Karpas-422 (cell line): Measurements from ENCODE around the gene SLC1A2. TPM values are rescaled to one million over a fixed set of nuclear protein-coding genes. Genes with fewer than 3 reads are reported as not detected.

ENCODE experiments used
- DNase-seq: peaks from one replicate; pipeline ENCODE4 v3.0.0-alpha.2; 2015
- H2AFZ ChIP-seq: fragments of 200-600 bp; sonication (generic); 2 replicates; pipeline ENCODE4 v1.6.1; 2014; ENCODE audit warnings: antibody characterized with exemption, low read length, mixed read lengths
- H3K27ac ChIP-seq: fragments of 200-600 bp; sonication (generic); 2 replicates; pipeline ENCODE4 v1.5.1; 2014; ENCODE audit warnings: mild to moderate bottlenecking, low read length, moderate library complexity
- H3K27me3 ChIP-seq: fragments of 200-600 bp; sonication (generic); 2 replicates; pipeline ENCODE4 v1.6.1; 2014; ENCODE audit warnings: low read length, mixed read lengths
- H3K36me3 ChIP-seq: fragments of 200-600 bp; sonication (generic); 2 replicates; pipeline ENCODE4 v1.6.1; 2014; ENCODE audit warnings: low read length, mixed read lengths; ENCODE audit not compliant: insufficient read depth
- H3K4me1 ChIP-seq: fragments of 200-600 bp; sonication (generic); 2 replicates; pipeline ENCODE4 v1.6.1; 2014; ENCODE audit warnings: mild to moderate bottlenecking, low read length, mixed read lengths
- H3K4me2 ChIP-seq: fragments of 200-600 bp; sonication (generic); 2 replicates; pipeline ENCODE4 v1.6.1; 2014; ENCODE audit warnings: low read length, low read depth, mild to moderate bottlenecking; ENCODE audit not compliant: poor library complexity, severe bottlenecking
- H3K4me3 ChIP-seq: fragments of 200-600 bp; sonication (generic); 2 replicates; pipeline ENCODE4 v1.5.1; 2014; ENCODE audit warnings: mild to moderate bottlenecking, antibody characterized with exemption, low read length, mixed read lengths
- H3K79me2 ChIP-seq: fragments of 200-600 bp; sonication (generic); 2 replicates; pipeline ENCODE4 v1.6.1; 2014; ENCODE audit warnings: mild to moderate bottlenecking, low read length, mixed read lengths
- H3K9ac ChIP-seq: fragments of 200-600 bp; sonication (generic); 2 replicates; pipeline ENCODE4 v1.6.0; 2014; ENCODE audit warnings: low read length
- H3K9me2 ChIP-seq: fragments of 200-600 bp; sonication (generic), shearing (Covaris generic); replicated peaks from 2 replicates; pipeline ENCODE4 v1.6.0; 2014; ENCODE audit warnings: mild to moderate bottlenecking, low read length, moderate library complexity; ENCODE audit not compliant: insufficient read depth
- H3K9me3 ChIP-seq: fragments of 300-700, 200-600 bp; sonication (generic); 2 replicates; pipeline ENCODE4 v1.6.1; 2014; ENCODE audit warnings: low read length, mixed read lengths
- H4K20me1 ChIP-seq: fragments of 200-600 bp; sonication (generic); 2 replicates; pipeline ENCODE4 v1.6.1; 2014; ENCODE audit warnings: mild to moderate bottlenecking, antibody characterized with exemption, low read length, low read depth; ENCODE audit not compliant: insufficient read depth
- total RNA-seq: library from RNA; depleted of rRNA; stranded (reverse); fragments of >200 nt; shearing (Covaris generic); gene quantifications from 2 replicates; pipeline ENCODE4 v1.2.3, GENCODE V29; 2014; ENCODE audit warnings: low replicate concordance

Gene SLC1A2
- total RNA-seq, 1 experiment from 2014 or later: not detected

DNA sequence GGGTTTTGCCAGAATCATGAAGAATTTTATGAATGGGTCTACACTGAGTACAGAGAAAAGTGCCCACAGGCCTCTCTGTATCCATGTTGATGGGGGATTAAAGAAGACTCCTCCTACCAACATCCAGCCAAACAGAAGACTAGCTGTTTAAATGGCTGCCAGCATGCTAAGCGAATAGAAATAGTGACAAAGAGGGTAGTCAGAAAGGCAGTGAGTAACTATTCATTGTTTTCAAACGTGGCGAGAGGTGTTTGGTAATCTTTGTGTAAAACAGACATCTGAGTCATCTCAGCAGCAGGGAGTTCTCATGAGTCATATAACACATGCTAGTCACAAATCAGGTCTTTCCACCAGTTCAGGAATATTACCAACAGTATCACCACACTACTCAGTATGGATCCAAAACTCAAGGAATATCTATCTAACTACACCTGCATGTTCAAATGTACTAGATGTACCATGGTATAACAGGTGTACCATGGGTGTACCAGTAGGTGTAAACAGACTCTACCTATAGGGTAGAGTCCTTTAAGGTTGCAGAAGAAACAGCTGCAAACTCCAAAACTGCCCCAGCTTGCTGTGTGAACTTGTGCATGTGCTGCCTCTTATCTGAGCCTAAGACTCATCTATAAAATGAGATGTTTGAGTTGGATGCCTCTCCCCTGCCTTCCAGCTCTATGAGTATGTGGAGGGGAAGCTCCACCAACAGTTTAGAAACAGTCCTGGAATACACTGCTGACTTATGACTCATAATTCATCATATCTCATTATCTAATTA lies 82.0 kb downstream of the SLC1A2 start:
- H3K9ac ChIP-seq: no peak overlapping the region

GRCh38 chr11:35336726-35337125 lies 82.6 kb downstream of the SLC1A2 start:
- Histone ChIP-seq H3K79me2 (no peaks in the 10 kb centered on the region), H2AFZ (no peak overlapping the region), H3K27me3 (no peaks in the 10 kb centered on the region), H3K9ac (no peak overlapping the region), H3K9me3 (no peaks in the 10 kb centered on the region), H3K4me2 (no peak overlapping the region), H3K9me2 (no peaks in the 10 kb centered on the region), H4K20me1 (no peaks in the 10 kb centered on the region), H3K27ac (no peak overlapping the region), H3K4me1 (no peaks in the 10 kb centered on the region), H3K4me3 (no peak overlapping the region), H3K36me3 (no peaks in the 10 kb centered on the region)
- DNase-seq: no peak

More for the DNA sequence above, 82.0 kb downstream of the SLC1A2 start:
- no peaks in the 10 kb centered on the region for H3K79me2 ChIP-seq
- H3K4me2 ChIP-seq: no peak overlapping the region
- no peak overlapping the region for H3K4me3 ChIP-seq
- no peak for DNase-seq
- no peak overlapping the region for H2AFZ ChIP-seq
- H3K4me1 ChIP-seq: no peaks in the 10 kb centered on the region
- no peak overlapping the region for H3K27ac ChIP-seq
- no peaks in the 10 kb centered on the region for H3K9me3 ChIP-seq
- H3K27me3 ChIP-seq: no peaks in the 10 kb centered on the region
- H4K20me1 ChIP-seq: no peaks in the 10 kb centered on the region
- no peaks in the 10 kb centered on the region for H3K36me3 ChIP-seq
- no peaks in the 10 kb centered on the region for H3K9me2 ChIP-seq

GRCh38 chr11:35335226-35335625 lies 84.1 kb downstream of the SLC1A2 start:
- no peaks in the 10 kb centered on the region for H4K20me1 ChIP-seq
- no peaks in the 10 kb centered on the region for H3K36me3 ChIP-seq
- H3K27me3 ChIP-seq: no peaks in the 10 kb centered on the region
- DNase-seq: no peak
- no peak overlapping the region for H3K4me2 ChIP-seq
- no peaks in the 10 kb centered on the region for H3K4me1 ChIP-seq
- no peak overlapping the region for H2AFZ ChIP-seq
- H3K27ac ChIP-seq: no peak overlapping the region
- no peak overlapping the region for H3K4me3 ChIP-seq
- H3K9ac ChIP-seq: no peak overlapping the region
- H3K9me2 ChIP-seq: no peaks in the 10 kb centered on the region
- H3K79me2 ChIP-seq: no peaks in the 10 kb centered on the region
- no peaks in the 10 kb centered on the region for H3K9me3 ChIP-seq

- Histone ChIP-seq H4K20me1 (no peaks in the 10 kb centered on the region), H3K9ac (no peak overlapping the region), H3K36me3 (no peaks in the 10 kb centered on the region), H3K9me3 (no peaks in the 10 kb centered on the region), H3K4me1 (no peaks in the 10 kb centered on the region), H3K4me2 (no peak overlapping the region), H3K79me2 (no peaks in the 10 kb centered on the region), H3K27me3 (no peaks in the 10 kb centered on the region), H3K9me2 (no peaks in the 10 kb centered on the region), H3K27ac (no peak overlapping the region), H3K4me3 (no peak overlapping the region), H2AFZ (no peak overlapping the region)
- no peak for DNase-seq
These were observed 84.8 kb downstream of the SLC1A2 start for GRCh38 chr11:35334385-35335090.

DNA sequence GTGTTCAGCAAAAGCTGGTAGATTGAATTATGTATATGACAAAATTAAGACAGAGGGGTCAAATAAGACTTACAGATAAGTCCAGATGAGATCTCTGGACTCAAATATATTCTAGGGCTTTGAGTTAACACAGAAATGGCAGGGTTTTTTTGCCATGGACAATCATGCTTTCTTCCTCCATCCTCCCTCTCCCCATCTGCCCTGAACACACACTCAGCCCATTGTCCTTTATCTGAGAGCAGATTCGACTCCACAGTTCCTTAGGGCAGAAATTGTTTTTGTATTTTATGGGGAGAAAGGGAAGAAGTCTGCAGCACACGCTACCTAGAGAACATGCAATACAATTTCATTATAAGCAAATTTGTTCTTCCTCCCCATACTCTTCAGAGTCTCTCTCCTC lies 86.8 kb downstream of the SLC1A2 start:
- Histone ChIP-seq H3K4me1 (no peaks in the 10 kb centered on the region), H3K4me3 (no peak overlapping the region), H3K27ac (no peak overlapping the region), H4K20me1 (no peaks in the 10 kb centered on the region), H3K9me2 (no peaks in the 10 kb centered on the region), H3K36me3 (no peaks in the 10 kb centered on the region), H3K4me2 (no peak overlapping the region), H3K27me3 (no peaks in the 10 kb centered on the region), H3K79me2 (no peaks in the 10 kb centered on the region), H3K9me3 (no peaks in the 10 kb centered on the region), H3K9ac (no peak overlapping the region), H2AFZ (no peak overlapping the region)
- DNase-seq: no peak

DNA sequence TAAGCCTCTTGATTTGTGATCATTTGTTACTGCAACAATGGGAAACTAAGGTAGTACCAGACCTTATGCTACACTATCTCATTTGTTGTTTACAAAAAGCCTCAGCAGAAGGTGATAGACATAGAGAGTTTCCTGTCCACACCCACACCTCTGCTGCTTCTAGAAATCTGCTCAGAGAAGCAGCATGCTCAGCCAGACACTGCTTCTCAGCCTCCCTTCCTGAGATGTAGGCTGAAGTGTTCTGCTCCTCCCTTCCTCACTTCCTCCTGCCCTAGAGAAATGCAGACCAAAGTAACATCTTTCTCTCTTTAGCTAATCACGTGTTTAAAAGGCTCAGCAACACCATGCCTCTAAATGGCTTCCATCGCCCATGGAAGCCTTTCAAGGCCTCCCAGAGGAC lies 88.4 kb downstream of the SLC1A2 start:
- H4K20me1 ChIP-seq: no peaks in the 10 kb centered on the region
- H3K36me3 ChIP-seq: no peaks in the 10 kb centered on the region
- no peak overlapping the region for H3K27ac ChIP-seq
- H2AFZ ChIP-seq: no peak overlapping the region
- H3K9me3 ChIP-seq: no peaks in the 10 kb centered on the region
- no peak overlapping the region for H3K9ac ChIP-seq
- no peak overlapping the region for H3K4me2 ChIP-seq
- no peaks in the 10 kb centered on the region for H3K9me2 ChIP-seq
- no peaks in the 10 kb centered on the region for H3K4me1 ChIP-seq
- no peaks in the 10 kb centered on the region for H3K27me3 ChIP-seq
- no peak for DNase-seq
- no peaks in the 10 kb centered on the region for H3K79me2 ChIP-seq
- no peak overlapping the region for H3K4me3 ChIP-seq

DNA sequence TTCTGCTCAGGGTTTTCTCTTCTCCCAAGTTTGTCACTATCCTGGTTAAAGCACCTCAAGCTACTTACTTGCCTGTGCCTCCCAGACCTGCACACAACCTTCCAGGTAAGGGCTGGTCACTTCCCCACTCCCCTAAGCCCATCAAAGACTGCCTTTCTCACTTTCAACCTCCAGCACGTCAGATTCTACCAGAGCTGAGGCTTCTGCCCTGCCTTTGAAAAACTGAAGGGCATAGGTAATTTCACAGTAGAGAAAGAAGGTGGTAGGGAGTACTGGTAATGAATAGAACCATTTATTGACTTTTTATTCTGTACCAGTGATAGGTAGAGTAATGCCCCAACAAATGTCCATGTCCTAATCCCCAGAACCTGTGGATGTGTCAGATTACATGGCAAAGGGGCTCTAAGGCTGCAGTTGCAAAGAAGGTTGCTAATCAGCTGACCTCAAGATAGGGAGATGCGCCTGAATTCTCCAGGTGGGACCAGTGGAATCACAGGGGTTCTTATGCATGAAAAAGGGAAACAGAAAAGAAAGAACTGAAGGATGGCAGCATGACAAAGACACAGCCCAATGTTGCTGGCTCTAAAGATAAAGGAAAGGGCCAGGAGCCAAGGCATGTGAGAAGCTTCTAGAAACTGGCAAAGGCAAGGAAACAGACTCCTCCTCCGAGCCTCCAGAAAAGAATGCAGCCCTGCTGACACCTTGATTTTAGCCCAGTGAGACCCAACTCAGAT lies 89.0 kb downstream of the SLC1A2 start:
- DNase-seq: no peak
- Histone ChIP-seq H3K79me2 (no peaks in the 10 kb centered on the region), H3K9me3 (no peaks in the 10 kb centered on the region), H3K4me1 (no peaks in the 10 kb centered on the region), H3K36me3 (no peaks in the 10 kb centered on the region), H3K9ac (no peak overlapping the region), H3K27me3 (no peaks in the 10 kb centered on the region), H3K9me2 (no peaks in the 10 kb centered on the region), H4K20me1 (no peaks in the 10 kb centered on the region), H2AFZ (no peak overlapping the region), H3K4me3 (no peak overlapping the region), H3K4me2 (no peak overlapping the region), H3K27ac (no peak overlapping the region)

DNA sequence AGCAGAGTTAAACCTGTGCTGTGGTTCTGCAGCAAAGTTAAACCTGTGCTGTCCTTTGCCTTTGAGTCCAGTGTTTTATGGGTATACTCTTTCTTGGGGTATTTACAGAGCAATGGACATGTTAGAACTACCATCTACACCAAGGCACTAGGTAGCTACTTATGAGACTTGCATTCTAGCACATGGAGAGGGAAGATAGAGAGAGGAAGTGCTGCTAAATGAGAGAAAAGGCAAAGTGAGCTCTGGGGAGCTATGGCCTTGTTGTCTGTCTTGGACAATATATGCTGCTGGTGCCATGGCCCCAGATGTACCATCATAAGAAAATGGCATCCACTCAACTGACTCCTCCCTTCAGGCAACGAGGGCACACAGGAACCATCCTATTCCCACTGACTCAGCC lies 91.5 kb downstream of the SLC1A2 start:
- Histone ChIP-seq H3K4me1 (no peaks in the 10 kb centered on the region), H3K4me3 (no peak overlapping the region), H3K9ac (no peak overlapping the region), H3K27me3 (no peaks in the 10 kb centered on the region), H3K36me3 (no peaks in the 10 kb centered on the region), H3K9me3 (no peaks in the 10 kb centered on the region), H2AFZ (no peak overlapping the region), H3K9me2 (no peaks in the 10 kb centered on the region), H4K20me1 (no peaks in the 10 kb centered on the region), H3K4me2 (no peak overlapping the region), H3K79me2 (no peaks in the 10 kb centered on the region), H3K27ac (no peak overlapping the region)
- no peak for DNase-seq
